ENCODE results near the gene WDR45B.
"Not testable (repeated sequence)": the region's sequence is repeated elsewhere in the genome, so short reads cannot be mapped to it uniquely, and the experiment has no call there.

Gene WDR45B

DNA sequence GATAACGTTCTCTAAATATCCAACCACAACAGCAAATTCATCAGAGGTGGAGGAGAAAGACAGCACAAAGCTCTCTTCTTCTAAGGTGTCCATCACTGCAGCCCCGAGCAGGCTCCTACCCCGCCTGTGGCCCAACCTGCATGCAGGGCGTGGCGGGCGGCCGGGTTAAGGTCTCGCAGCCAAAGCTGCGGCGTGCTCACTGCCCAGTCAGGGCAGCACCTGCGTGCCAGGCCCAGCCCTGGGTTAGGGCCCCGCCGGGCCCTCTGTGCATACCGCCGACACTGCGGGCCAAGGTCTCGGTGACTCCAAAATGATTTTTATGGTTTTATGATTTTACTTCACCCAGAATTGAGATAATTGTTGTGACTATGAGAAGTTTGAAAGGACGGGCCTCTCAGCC lies 70.9 kb downstream of the WDR45B start:
- no peak for DNase-seq

DNA sequence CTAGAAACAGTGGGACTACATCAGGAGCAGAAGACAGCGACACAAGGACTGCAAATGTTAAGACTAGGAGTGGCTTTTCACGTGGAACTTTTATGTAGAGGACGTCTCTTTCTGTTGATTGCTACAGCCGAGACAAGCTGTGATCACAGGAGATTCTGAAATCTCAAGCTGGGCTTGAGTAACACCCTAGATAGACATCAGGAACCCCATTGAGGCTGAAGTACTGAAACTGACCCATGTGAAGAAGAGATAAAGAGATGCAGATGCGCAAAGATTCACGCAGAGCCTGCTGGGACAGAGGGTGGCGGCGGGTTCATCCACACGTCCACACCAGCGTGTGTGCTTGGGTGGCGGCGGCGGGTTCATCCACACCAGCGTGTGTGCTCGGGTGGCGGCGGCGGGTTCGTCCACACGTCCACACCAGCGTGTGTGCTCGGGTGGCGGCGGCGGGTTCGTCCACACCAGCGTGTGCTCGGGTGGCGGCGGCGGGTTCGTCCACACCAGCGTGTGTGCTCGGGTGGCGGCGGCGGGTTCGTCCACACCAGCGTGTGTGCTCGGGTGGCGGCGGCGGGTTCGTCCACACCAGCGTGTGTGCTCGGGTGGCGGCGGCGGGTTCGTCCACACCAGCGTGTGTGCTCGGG lies 72.5 kb downstream of the WDR45B start:
- DNase-seq, result not testable (repeated sequence)

DNA sequence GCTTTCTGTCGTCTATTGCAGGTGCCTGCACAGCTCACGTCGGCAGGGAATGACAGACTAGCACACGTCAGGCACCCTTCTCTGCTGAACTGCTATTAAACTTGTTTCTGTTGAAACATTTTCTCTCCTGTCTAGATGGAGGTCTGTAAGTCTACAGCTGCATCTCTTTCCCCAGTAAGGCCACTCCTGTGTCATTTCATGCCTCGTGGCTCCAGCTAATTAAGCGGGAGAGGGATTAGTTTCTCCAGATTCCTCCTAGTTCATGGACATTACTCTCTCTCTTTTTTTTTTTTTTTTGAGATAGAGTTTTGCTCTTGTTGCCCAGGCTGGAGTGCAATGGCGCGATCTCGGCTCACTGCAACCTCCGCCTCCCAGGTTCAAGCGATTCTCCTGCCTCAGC lies 74.2 kb downstream of the WDR45B start:
- DNase-seq, result no peak

DNA sequence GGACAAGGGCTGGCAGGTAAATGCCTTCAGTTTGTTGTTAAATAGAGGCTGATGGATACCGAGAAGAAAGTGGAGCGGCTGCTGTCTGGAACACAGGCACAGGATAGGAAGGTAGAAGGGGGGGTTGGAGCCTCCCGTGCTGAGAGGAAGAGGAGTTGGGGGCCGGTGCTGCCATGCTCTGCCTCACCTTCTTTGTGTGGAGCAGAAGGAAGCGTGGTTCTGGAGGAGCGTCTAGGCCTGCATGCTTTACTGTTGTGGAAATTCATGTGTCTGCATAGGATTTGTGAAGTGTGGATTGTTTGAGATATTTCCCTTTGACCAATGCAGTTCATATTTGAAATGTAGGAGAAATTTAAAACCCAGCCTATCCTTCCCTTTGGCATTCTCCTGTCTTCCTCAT lies 76.4 kb downstream of the WDR45B start:
- no peak for DNase-seq

DNA sequence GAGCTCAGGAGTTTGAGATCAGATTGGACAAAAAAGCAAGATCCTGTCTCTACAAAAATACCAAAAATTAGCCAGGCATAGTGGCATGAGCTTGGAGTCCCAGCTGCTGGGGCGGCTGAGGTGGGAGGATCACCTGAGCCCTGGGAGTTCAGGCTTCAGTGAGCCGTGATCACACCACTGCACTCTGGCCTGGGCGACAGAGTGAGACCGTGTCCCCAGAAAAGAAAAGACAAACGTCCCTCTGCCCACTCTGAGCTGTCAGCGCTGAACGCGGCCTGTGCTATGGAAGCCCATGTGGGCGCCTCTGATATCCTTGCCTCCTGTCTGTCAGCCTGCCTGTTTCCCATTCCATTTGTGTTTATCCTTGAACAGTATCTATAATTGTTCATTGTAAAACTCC lies 78.0 kb downstream of the WDR45B start:
- DNase-seq, result no peak

DNA sequence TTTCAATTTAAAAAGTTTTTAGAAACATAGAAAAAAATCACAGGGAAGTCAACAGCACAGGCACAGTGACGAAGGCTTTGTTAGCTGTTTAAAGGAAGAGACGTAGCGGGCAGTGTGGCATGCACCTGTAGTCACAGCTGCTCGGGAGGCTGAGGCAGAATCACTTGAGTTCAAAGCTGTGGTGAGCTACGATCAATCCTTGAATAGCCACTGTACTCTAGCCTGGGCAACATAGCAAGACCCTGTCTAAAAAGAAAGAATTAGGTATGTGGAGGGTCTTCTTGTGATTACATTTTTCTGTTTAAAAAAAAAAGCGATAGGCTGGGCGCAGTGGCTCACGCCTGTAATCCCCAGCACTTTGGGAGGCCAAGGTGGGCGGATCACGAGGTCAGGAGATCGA lies 78.6 kb downstream of the WDR45B start:
- DNase-seq, result no peak

DNA sequence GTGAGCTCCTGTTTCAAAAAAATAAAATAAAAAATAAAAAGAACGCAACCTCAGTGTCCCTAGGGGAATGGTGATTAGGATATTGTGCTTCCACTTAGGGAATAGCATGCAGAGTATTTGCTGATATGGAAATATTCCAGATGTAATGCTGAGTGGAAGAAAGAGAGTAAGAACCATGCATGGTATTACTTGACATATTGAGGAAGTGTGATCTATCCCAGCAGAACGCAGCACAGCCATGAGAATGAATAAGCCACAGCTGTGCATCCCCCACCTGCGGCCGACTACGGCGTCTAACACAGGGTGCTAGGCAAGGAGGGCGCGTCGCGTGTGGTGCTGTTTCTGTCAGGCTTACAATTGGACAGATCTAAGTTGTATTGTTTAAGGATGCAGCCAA lies 79.2 kb downstream of the WDR45B start:
- no peak for DNase-seq

DNA sequence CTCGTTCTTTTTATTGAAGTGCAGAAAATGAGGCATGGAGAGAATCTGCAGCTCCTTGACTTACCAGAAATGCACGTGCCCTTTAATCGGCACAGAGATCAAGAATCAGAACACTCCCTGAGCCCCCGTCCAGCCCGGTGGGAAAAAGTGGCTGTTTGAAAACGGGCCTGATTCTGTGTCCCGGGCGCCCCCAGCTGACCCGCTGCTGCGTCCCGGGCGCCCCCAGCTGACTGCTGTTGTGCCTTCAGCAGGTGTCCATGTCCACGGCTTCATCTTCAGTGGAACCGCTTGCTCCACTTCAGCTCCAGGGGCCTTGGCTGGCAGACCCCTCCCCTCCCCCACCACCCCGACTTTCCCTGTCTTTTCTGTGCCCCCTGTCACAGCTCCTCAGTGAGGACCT lies 81.0 kb downstream of the WDR45B start:
- DNase-seq, result no peak

DNA sequence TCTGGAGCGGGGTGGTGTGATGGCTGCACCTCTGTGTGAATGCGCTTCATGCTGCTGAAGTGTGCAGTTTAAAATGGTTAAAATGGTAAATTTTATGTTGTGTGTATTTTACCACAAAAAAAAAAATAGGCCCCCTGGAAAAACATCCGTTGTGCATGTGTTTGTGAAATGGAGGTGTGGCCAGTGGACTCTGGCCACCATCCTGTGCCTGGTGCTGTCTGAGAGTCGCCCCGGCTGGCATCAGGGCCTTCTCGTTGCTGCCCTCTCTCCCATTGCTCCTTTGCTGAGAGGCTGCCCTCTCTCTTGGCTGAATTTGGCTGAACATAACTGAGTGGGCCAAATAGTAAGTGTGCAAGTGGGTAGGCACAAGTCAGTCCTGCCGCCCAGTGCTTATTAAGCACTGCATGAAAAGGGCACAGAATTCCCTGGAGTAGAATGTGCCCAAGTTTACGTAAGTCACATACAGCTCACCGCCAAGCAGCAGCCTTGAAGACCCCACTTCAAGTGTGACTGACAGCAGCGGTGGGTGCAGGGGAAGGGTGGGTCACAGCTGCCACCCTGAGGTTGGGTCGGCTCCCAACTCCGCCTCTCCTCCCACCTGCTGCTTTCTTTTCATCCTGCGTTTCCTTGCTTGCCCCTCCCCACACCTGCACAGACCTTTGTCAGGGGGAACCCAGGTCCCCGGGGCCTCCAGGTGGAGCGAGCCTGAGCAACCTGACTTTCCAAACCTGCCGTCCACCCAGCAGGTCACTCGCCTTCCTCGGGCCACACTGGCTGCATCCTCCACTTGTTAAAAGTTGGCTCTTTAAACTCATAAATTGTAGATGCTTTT lies 81.9 kb downstream of the WDR45B start:
- DNase-seq, result no peak

DNA sequence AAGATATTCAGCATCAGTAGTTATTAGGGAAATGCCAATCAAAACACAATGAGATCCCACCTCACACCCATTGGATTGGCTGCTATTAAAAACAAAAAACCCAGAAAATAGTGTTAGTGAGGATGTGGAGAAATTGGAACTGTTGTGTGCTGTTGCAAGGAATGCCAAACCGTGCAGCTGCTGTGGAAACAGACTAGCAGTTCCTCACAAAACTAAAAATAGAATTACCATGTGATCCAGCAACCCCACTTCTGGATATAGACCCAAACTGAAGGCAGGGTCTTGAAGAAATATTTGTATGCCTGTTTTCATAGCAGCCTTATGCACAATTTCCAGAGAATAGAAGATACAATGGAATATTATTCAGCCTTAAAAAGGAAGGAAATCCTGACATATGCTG lies 82.7 kb downstream of the WDR45B start:
- DNase-seq, result no peak
